Measurements from ENCODE around the gene SCAMP2.

- TF ChIP-seq CTCF (conservative IDR thresholded peaks at IDR 0.05; ENCODE audit: low read depth, low read length) (no peak), EZH2 (IDR thresholded peaks at IDR 0.05; ENCODE audit: borderline replicate concordance, low read depth, low read length, poor library complexity, severe bottlenecking) (no peak)
Measured at GRCh38 chr15:74815961-74816360, 57.2 kb downstream of the SCAMP2 start.
